ENCODE results near the gene S100A16. TPM values are rescaled to one million over a fixed set of nuclear protein-coding genes. Genes with fewer than 3 reads are reported as not detected.

Gene S100A16
- polyA plus RNA-seq (ENCODE audit: insufficient read length), result 87.2 TPM
- long read RNA-seq, donor 1, transcript S100A16-203 (3 exons, 956 nt), result minor isoform, 40 of 93 reads
- long read RNA-seq, donor 1, transcript S100A16-204 (3 exons, 1,118 nt), result major isoform, 44 of 93 reads
- long read RNA-seq, donor 1, partial matches to known transcripts, result 9 of 93 reads
- long read RNA-seq, donor 1, other reads (novel, unspliced or antisense), result 0 of 93 reads
- long read RNA-seq, donor 2, transcript S100A16-203 (3 exons, 956 nt), result minor isoform, 26 of 69 reads
- long read RNA-seq, donor 2, transcript S100A16-204 (3 exons, 1,118 nt), result major isoform, 36 of 69 reads
- long read RNA-seq, donor 2, partial matches to known transcripts, result 7 of 69 reads
- long read RNA-seq, donor 2, other reads (novel, unspliced or antisense), result 0 of 69 reads
- long read RNA-seq, donor 3, transcript S100A16-204 (3 exons, 1,118 nt), result major isoform, 39 of 65 reads
- long read RNA-seq, donor 3, transcript S100A16-203 (3 exons, 956 nt), result minor isoform, 26 of 65 reads
- long read RNA-seq, donor 3, partial matches to known transcripts, result 0 of 65 reads
- long read RNA-seq, donor 3, other reads (novel, unspliced or antisense), result 0 of 65 reads
- long read RNA-seq, donor 4, transcript S100A16-204 (3 exons, 1,118 nt), result major isoform, 5 of 23 reads
- long read RNA-seq, donor 4, transcript S100A16-203 (3 exons, 956 nt), result major isoform, 5 of 23 reads
- long read RNA-seq, donor 4, partial matches to known transcripts, result 13 of 23 reads
- long read RNA-seq, donor 4, other reads (novel, unspliced or antisense), result 0 of 23 reads
- long read RNA-seq, donor 5, transcript S100A16-203 (3 exons, 956 nt), result minor isoform, 63 of 187 reads
- long read RNA-seq, donor 5, transcript S100A16-204 (3 exons, 1,118 nt), result major isoform, 64 of 187 reads
- long read RNA-seq, donor 5, partial matches to known transcripts, result 60 of 187 reads
- long read RNA-seq, donor 5, other reads (novel, unspliced or antisense), result 0 of 187 reads
- long read RNA-seq, donor 6, transcript S100A16-204 (3 exons, 1,118 nt), result major isoform, 35 of 71 reads
- long read RNA-seq, donor 6, transcript S100A16-203 (3 exons, 956 nt), result minor isoform, 29 of 71 reads
- long read RNA-seq, donor 6, partial matches to known transcripts, result 6 of 71 reads
- long read RNA-seq, donor 6, other reads (novel, unspliced or antisense), result 0 of 71 reads
- long read RNA-seq, donor 7, transcript S100A16-203 (3 exons, 956 nt), result minor isoform, 45 of 108 reads
- long read RNA-seq, donor 7, transcript S100A16-204 (3 exons, 1,118 nt), result major isoform, 62 of 108 reads
- long read RNA-seq, donor 7, partial matches to known transcripts, result 0 of 108 reads
- long read RNA-seq, donor 7, other reads (novel, unspliced or antisense), result 0 of 108 reads
- long read RNA-seq, donor 8, transcript S100A16-204 (3 exons, 1,118 nt), result major isoform, 26 of 46 reads
- long read RNA-seq, donor 8, transcript S100A16-203 (3 exons, 956 nt), result minor isoform, 14 of 46 reads
- long read RNA-seq, donor 8, partial matches to known transcripts, result 6 of 46 reads
- long read RNA-seq, donor 8, other reads (novel, unspliced or antisense), result 0 of 46 reads

- no peak for DNase-seq
Measured at GRCh38 chr1:153612755-153613331, at the start of gene S100A16. Gene S100A16, minus strand, starts transcription at chr1:153613137. Its CDS starts 4,986 bp downstream, at chr1:153608151.

GRCh38 chr1:153662269-153662668 is 49.3 kb upstream of the S100A16 start:
- no peak for DNase-seq

- DNase-seq, result no peak
Measured at GRCh38 chr1:153661111-153661708, 48.3 kb upstream of the S100A16 start.

GRCh38 chr1:153659656-153660055 is 46.7 kb upstream of the S100A16 start:
- no peak for DNase-seq

- DNase-seq, result no peak
Measured at GRCh38 chr1:153659175-153659534, 46.2 kb upstream of the S100A16 start.

- peak; percentile 90 for DNase-seq
Measured at GRCh38 chr1:153658400-153659174, 45.6 kb upstream of the S100A16 start, which contains the start of gene SNAPIN. Gene SNAPIN, plus strand, starts transcription at chr1:153658703. Its CDS starts 41 bp downstream, at chr1:153658744.

DNA sequence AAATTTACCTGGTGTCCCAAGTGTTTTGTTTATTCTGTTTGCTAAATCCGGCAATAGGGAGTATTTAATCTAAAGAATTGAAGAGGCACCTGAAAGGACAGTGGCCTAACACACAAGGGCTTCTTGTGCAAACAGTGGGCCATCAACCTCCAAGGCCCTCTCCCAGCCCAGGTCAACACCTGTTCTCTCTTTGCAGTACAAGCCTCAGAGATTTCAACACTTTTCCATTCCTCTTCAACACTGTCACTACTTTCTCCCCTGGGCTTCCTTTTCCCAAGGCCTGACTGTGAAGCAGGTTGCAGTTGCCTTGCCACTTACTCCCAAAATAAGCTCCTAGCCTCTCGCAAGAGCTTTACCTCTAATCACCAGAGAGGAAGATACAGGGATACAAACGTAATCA is 42.4 kb upstream of the S100A16 start:
- DNase-seq, result no peak

DNA sequence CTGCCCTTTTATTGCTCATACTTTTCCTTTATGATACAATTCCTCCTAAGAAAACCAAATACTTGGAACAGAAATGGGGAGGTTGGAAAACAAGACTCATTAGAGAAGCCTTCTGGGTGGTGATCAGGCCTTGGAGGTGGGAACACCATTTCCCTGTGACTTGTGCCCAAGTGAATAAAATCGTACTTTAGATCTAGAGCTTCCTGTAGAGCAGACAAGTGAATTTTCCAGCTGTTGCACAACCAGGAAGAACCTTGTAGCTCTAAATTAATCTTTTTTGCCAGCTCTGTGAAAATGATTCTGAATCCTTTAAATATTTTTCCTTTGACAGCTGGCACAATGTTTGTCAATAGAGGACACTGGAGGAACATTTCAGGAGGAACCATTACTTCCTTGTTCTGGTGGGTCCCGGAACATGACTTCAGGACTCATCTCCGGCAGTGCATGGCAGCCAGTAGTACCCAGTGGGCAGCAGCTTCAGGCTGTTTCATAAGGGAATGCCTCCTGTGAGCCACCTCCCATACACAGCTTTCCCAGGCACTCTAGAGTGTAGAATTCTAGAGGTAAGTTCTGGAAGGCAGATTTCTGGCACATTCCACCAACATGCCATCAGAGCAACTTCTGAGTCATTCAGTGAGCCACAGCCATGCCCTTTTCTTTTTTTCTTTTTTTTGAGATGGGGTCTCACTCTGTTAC is 40.0 kb upstream of the S100A16 start:
- no peak for DNase-seq

DNA sequence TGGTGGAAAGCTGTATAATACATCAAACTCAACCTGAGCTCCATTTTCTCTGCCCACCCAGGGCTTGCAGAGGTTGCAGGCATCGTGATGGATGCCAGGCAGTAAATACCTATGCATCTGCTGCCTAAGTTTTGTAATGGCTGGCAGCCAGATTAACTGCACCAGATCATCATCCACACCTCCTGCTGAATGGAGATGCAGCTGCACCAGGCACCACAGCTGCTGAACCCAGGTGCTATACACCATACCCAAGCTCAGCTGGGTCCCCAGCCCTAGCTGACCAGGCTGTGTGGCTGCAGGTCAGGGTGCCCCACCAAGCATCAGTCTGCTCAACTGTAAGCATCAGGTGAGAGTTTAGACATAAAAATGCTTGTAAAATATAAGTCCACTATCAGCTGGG is 38.8 kb upstream of the S100A16 start:
- no peak for DNase-seq

- no peak for DNase-seq
Measured at GRCh38 chr1:153649863-153650235, 36.9 kb upstream of the S100A16 start.

GRCh38 chr1:153649137-153649862 is 36.4 kb upstream of the S100A16 start:
- no peak for DNase-seq

- no peak for DNase-seq
Measured at GRCh38 chr1:153648000-153648643, 35.2 kb upstream of the S100A16 start.

DNA sequence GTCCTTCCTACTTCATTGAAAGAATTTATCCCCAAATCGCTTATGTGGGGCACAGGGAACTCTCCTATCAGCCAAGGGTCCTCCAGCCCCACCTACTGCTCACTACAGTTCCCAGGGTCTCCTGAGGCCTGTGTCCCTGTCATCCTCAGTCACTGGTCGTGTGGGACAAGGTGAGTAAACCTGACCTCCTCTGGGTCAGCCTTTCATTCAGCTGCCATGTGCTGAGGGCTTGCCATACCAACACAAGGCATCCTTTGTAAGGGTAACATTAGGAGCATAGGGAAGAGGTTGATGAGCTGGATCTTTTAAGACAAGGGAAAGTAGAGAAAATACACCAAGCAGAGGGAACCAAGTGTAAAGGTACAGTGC is 34.4 kb upstream of the S100A16 start:
- no peak for DNase-seq

DNA sequence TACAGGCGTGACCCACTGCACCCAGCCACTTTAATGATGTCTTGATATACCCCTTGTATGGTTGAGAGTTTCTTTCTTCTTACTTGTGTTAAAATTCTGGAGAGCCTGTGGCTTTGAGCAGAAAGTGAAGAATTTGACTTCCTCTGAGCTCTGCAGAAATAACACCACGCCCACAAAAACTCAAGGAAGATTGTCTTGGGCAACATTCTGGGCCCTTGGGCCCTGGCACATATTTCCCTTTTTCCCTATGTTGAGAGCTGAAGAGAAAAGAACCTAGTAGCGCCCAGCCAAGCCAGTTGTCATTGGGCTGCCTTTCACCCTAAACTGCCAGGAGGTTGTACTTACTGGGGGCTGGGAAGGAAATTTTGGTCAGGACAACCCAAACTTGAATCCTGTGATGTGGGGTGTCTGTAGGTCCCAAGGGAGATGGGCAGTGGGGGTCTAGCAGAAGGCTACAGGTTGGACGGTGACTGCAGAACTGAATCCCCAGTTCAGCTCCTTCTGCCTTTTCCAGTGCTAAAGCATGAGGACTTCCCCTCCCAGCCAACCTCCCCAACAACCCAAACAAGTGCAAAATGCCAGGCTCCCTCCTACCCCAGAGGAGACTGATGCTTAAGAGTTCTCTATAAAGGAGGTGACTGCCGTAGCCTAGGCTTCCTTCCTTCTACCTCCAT is 33.9 kb upstream of the S100A16 start:
- DNase-seq, result no peak

DNA sequence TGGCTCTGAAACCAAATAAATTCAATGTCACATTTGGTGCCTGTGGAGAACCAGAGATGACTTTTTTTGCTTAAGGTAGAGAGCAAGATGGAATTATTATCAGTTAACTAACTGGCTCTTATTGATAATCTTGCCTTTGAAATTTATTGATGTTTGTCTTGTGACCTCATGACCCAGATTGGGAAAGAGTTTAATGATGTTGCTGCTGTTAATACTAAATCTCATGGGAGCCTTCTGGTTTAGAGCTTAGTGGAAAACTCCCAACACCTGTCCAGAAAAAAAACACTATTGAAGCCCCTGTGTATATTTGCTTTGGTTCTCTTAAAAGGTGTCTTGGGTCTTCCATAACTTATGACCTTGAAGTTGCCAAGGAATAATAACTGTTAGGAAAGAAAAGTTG is 30.9 kb upstream of the S100A16 start:
- DNase-seq, result no peak

DNA sequence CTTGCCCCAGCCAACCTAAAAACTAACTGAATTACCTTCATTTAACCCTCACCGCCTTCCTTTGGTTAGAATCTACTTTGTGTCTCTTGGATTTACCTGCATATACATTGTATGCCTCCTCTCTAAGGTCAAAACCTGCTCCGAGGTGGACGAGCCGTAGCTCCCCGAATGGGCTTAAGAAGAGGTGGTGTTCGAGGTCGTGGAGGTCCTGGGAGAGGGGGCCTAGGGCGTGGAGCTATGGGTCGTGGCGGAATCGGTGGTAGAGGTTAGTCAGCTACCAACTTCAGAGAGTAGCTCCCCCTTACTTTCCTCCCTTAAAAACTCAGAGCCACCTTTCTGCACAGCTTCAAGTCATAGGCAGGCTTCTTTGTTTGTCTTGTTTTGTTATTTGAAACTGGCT is 30.2 kb upstream of the S100A16 start:
- DNase-seq, result no peak

DNA sequence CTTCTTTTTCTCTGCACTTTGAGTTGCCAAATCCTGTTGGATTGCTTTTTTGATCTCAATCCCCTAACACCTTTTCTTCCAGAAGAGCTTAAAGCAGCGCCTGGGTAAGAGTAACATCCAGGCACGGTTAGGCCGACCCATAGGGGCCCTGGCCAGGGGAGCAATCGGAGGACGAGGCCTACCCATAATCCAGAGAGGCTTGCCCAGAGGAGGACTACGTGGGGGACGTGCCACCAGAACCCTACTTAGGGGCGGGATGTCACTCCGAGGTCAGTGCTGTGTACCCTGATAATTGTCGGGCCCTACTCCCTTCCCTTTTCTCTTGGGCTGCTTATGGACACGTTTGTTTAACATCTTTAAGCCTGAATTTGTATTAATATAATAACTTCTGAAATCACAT is 29.2 kb upstream of the S100A16 start:
- no peak for DNase-seq

DNA sequence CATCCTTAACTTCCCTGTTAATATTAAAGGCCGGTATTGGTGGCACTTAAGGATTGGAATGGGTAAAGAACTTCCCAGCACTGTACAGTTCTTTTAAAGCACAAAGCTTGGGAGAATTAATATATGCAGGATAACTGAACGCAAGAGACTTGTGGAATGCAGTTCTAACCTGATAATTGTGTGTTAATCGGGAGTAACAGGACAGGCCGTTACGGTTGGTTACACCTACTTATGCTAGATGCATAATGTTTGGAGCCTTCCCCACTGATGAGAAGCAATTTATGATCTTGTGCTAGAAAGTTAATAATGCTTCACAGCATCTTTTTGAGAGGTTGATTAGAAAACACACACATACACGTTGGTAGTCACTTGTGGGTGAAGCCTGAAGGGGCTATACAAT is 27.9 kb upstream of the S100A16 start:
- no peak for DNase-seq
